ENCODE measurements around the gene CLIC5.

DNA sequence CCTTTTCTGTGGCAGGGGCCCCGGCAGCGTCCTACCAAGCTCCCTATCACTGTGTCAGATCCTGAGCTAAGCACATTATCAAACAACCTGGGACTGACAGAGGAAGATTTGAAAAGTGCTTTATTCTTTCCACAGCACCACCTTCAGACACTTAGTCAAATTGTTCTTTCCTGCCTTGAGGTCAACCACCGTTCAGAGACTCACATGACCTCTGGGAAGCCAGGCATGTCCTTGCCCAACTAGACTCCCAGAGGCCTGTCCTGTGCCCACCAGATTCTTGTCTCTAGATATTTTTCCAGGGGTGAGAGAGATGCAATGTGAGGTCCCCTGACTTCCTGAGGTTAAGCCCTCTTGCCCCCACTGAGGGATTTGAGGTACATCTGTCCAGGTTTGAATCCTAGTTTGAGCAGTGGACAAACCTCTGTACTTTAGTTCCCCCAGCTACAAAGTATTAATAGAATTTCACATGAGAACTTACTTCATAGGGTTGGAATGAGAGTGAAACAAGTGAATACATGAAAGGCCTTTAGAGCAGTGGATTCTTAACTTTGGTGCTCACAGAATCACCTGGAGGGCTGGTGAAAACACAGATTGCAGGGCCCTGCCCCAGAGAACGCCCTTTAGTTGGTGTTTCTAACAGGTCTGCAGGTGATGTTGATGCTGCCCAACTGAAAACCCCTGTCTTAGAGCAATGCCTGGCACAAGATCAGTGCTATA, 179.8 kb downstream of the CLIC5 start:
- no peak for TF ChIP-seq SPI1 (IDR thresholded peaks at IDR 0.05; ENCODE audit: borderline replicate concordance, low read depth)
- no peak for TF ChIP-seq POLR2AphosphoS5 (IDR thresholded peaks at IDR 0.05; ENCODE audit: low read depth)
- TF ChIP-seq, protein P1, sequence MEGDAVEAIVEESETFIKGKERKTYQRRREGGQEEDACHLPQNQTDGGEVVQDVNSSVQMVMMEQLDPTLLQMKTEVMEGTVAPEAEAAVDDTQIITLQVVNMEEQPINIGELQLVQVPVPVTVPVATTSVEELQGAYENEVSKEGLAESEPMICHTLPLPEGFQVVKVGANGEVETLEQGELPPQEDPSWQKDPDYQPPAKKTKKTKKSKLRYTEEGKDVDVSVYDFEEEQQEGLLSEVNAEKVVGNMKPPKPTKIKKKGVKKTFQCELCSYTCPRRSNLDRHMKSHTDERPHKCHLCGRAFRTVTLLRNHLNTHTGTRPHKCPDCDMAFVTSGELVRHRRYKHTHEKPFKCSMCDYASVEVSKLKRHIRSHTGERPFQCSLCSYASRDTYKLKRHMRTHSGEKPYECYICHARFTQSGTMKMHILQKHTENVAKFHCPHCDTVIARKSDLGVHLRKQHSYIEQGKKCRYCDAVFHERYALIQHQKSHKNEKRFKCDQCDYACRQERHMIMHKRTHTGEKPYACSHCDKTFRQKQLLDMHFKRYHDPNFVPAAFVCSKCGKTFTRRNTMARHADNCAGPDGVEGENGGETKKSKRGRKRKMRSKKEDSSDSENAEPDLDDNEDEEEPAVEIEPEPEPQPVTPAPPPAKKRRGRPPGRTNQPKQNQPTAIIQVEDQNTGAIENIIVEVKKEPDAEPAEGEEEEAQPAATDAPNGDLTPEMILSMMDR (IDR thresholded peaks at IDR 0.05; ENCODE audit: insufficient read depth, low read length): no peak
- no peak for TF ChIP-seq GABPA (IDR thresholded peaks at IDR 0.05; ENCODE audit: low read depth)

Measured in HL-60 (cell line).